ENCODE measurements around the gene TMEM150B.

Gene TMEM150B, protein sequence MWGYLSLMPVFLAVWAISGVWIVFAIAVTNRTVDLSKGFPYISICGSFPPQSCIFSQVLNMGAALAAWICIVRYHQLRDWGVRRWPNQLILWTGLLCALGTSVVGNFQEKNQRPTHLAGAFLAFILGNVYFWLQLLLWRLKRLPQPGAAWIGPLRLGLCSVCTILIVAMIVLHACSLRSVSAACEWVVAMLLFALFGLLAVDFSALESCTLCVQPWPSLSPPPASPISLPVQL

GRCh38 chr19:55325172-55325571 lies at the start of gene TMEM150B:
Gene TMEM150B, minus strand, starts transcription at chr19:55325341. Its CDS starts 4,305 bp downstream, at chr19:55321036.
- no peak for DNase-seq (ENCODE audit: low read depth)

DNA sequence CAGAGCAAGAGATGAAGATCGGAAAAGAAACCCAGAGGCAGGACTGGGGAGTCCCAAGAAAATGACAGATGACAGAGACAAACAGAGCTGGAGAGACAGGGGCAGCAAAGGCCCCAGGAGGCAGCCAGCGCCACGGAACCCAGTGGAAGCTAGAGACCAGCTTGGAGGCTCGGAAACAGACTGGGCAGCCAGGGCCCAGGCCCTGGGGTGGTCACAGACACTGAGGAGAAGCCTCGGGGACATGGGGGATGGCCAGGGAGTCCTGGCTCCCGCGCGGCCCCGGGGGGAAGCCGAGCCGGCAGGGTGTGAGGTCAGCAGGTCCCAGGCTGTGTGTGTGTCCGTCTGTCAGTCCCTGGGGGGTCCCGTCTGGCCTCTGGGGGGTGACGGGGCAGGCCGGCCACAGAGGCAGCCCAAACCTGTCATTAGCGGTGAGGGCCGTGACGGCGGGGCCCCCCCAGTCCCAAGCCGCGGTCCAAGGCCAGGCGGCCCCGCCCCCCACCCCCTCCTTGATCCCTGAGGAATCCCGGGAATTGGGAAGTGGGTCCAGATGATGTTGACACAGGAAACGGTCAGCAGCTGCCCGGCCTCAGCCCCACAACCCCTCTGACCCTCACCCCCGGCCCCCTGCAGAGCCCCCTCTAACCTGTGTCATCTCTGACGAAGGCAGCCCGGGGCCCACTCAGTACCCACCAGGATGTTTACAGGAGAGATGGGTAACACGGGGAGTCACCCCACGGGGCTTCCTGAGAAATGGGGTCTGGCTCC lies 49.0 kb upstream of the TMEM150B start:
- DNase-seq (ENCODE audit: low read depth) = no peak

- no peak for DNase-seq (ENCODE audit: low read depth)
These were observed 48.3 kb upstream of the TMEM150B start for GRCh38 chr19:55373306-55373992.

GRCh38 chr19:55372316-55373081 lies 47.4 kb upstream of the TMEM150B start:
- DNase-seq (ENCODE audit: low read depth) = no peak

- no peak for DNase-seq (ENCODE audit: low read depth)
These were observed 45.3 kb upstream of the TMEM150B start, which contains the start of gene IL11 for GRCh38 chr19:55370305-55370988. Gene IL11, minus strand, starts transcription at chr19:55370463. Its CDS starts 153 bp downstream, at chr19:55370310.

- DNase-seq (ENCODE audit: low read depth) = no peak
These were observed 44.6 kb upstream of the TMEM150B start for GRCh38 chr19:55369653-55370304.

DNA sequence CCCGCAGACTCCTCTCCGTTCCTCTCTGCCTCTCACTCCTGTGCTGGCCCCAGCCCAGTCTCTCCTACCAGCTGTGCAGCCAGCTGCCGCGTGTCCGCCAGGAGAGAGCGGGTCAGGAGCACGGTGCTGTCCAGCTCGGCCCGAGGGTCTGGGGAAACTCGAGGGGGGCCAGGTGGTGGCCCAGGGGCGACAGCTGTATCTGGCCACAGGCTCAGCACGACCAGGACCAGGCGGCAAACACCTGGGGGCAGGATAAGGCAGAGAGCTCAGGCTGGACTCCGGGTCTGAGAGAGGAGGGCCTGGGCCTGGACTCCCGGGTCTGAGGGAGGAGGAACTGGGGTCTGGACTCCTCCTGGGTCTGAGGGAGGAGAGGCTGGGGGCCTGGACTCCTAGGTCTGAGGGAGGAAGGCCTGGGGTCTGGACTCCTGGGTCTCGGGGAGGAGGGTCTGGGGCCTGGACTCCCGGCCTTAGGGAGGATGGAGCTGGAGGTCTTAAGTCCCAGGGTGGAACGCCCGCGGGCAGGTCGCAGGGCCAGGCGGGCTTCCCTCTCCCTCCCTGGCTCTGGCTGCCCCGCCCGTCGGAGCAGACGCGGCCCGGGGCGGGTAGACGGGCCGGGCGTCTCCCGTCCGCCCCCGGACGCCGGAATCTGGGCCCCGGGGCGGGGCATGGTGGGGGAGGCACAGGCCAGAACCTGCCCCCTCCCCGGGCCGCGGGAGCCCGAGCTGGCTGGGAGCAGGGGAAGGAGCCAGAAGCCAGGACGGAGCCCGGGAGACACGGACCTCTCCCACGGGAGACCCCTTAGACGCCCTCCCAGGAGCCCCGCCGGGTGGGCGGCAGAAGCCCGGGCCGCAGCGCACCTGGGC lies 43.8 kb upstream of the TMEM150B start:
- no peak for DNase-seq (ENCODE audit: low read depth)

- no peak for DNase-seq (ENCODE audit: low read depth)
These were observed 43.0 kb upstream of the TMEM150B start for GRCh38 chr19:55368106-55368505.

GRCh38 chr19:55366790-55367189 lies 41.6 kb upstream of the TMEM150B start:
- DNase-seq (ENCODE audit: low read depth) = no peak

- DNase-seq (ENCODE audit: low read depth) = no peak
These were observed 40.8 kb upstream of the TMEM150B start for GRCh38 chr19:55365964-55366363.

DNA sequence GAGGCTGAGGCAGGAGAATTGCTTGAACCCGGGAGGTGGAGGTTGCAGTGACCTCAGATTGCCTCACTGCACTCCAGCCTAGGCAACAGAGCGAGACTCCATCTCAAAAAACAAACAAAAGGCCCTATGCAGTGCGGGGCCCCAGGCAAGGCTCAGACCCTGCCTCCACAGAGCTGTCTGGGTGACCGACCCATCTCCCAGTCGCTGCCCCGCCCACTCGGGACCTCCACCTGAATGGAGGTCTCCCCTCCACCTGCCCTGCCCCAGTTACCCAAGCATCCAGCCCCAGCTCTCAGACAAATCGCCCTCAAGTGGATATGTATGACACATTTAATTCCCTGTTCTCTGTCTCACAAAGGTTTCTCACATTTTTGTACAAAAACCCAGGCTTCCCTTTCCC lies 40.1 kb upstream of the TMEM150B start:
- no peak for DNase-seq (ENCODE audit: low read depth)

DNA sequence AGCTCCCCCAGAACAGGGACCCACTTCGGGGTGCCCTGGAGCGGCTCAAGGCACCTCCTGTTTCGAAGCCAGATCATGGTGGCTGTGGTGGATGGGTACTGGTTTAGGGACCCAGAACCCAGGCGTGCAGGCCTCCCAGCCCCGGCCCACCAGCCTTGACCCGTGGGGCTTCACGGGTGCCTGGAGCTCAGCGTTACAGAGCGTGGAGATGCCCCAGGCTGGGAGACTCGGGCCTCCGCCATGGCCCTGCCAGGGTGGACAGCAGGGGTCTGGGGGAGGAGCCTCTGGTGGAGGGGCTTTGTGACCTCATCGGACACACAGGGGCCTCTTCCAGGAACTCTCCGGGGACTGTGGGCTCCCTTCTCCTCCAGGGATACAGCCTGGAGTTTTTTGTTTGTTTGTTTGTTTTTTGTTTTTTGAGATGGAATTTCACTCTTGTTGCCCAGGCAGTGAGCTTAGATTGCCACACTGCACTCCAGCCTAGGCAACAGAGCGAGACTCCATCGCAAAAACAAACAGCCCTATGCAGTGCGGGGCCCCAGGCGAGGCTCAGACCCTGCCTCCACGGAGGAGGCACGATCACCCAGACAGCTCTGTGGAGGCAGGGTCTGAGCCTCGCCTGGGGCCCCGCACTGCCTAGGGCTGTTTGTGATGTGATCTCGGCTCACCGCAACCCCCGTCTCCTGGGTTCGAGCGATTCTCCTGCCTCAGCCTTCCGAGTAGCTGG lies 38.0 kb upstream of the TMEM150B start, which contains the start of gene GARIN5B:
GARIN5B (minus strand) TSS at position 271 of the 727 bp plus-strand sequence; CDS start at position 77, 194 bp downstream.
- no peak for DNase-seq (ENCODE audit: low read depth)

DNA sequence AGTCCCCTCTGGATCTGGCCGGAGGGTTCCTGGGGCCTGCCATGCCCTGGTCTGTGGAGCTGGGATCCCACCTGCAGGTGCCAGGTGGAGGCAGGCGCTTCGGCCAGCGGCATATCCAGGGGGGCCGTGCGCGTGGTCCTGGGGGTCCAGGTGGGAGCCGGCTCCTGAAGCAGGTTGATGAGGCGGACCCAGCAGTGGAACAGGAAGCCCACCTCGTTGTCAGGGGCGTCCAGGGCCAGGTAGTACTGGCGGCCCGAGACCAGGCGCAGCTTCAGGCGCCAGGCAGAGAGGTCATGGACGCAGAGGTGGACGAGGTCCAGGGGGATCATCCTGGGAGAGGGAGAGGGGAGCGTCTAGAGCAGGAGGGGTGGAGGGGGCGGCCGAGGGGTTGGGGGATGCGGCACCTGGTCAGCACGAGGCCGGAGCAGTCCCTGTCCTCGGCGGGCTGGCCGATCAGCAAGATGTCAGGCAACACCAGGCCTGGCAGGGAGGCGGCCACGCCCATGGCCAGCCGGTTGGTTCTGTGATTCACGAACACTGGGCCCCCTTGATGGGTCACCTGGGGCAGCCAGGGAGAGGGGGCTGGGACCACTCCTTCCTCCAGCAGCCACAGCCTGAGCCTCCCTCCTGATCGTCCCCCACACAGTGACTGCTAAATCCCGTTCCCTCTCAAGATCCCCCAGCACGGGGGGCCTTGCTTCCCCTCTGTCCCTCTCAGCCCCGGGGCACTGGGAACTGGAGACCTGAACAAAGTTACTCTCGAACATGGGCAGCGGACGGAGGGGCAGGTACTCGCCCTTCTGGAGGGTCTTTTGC lies 37.2 kb upstream of the TMEM150B start:
- DNase-seq (ENCODE audit: low read depth) = no peak

- no peak for DNase-seq (ENCODE audit: low read depth)
These were observed 35.8 kb upstream of the TMEM150B start for GRCh38 chr19:55360902-55361301.

- no peak for DNase-seq (ENCODE audit: low read depth)
These were observed 34.1 kb upstream of the TMEM150B start for GRCh38 chr19:55358943-55359908.

DNA sequence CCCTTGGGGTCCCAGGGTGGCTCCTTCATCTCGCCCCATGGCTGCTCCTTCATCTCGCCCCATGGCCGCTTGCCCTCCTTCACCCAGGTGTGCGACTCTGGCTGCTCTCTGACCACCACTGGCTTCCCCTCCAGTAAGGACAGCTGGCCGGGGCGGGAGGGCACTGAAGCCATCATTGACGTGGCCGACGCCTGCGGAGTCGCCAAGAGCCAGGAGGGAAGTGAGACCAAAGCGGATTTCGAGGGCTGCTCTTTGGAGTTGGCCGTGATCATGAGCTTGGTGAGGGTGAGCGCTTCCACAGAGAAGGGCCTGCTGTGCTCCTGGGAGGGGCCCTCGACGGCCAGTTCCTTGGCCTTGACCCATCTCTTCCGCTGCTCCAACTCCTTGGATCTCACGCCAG lies 33.4 kb upstream of the TMEM150B start:
- no peak for DNase-seq (ENCODE audit: low read depth)

DNA sequence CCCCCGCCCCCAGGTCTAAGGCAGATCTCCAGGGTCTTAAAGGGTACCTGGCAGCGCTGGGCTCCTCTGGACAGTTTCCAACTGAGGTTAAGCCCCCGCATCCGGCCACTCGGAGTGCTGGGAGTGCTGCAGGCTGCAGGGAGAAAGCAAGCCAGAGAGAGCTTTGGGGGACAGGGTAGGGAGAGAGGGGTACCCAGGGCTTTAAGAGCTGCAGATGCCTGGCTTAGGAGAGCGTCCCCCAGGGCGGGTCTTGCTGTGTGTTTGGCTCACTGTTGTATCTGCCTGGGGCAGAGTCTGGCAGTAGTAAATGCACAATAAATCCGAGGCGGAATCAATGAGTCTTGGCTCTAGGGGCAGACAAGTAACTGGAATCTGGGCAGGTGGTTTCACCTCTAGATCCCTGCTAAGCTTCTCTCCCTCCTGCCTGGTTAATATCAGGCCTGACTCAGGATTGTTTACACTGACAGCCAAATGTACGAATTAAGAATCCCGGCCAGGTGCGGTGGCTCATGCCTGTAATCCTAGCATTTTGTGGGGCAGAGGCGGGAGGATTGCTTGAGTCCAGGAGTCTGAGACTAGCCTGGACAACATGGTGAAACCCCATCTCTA lies 30.2 kb upstream of the TMEM150B start:
- no peak for DNase-seq (ENCODE audit: low read depth)

Data from activated T-cell treated with anti-CD3 and anti-CD28 coated beads for 24 hours (primary cell).